ENCODE data around the gene ARHGAP40. TPM values are rescaled to one million over a fixed set of nuclear protein-coding genes. Genes with fewer than 3 reads are reported as not detected.
A peak's percentile ranks its signal among the peaks of the same experiment; 100 is the strongest.

ARHGAP40 gene
- total and polyA plus RNA-seq, 9 of the 15 experiments (the other 6 are each of a cell fraction or from before 2014, with no cell fraction given): not detected

DNA sequence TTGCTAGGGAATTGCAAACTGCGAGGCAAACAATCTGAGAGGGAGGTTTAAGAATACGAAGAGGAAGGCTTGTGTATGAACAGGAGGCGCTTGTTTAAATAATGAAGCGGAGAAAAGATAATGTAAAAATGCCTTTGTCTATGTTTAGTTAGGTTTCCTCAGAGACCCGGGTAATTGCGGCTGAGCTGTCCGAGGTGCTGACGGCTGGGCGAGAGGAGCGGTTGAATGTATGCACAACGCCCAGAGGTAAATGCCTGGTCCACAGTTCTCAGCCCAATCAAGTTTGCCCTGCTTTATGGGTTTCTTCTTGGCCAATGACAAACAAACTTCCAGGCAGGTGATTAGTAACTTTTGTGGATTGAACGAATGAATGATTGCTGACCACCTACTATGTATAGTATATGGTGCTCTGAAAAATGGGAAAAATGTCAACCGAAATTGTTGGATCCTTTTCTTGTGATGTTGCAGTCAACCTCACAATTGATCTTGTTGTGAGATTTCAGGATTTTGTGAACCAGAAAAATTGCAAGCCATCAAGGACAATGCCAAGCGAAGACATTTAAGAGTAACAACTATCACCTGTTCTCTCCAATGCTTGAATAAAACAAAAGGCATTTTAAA is 84.4 kb downstream of the ARHGAP40 start (continued):
- TF ChIP-seq, protein P1, sequence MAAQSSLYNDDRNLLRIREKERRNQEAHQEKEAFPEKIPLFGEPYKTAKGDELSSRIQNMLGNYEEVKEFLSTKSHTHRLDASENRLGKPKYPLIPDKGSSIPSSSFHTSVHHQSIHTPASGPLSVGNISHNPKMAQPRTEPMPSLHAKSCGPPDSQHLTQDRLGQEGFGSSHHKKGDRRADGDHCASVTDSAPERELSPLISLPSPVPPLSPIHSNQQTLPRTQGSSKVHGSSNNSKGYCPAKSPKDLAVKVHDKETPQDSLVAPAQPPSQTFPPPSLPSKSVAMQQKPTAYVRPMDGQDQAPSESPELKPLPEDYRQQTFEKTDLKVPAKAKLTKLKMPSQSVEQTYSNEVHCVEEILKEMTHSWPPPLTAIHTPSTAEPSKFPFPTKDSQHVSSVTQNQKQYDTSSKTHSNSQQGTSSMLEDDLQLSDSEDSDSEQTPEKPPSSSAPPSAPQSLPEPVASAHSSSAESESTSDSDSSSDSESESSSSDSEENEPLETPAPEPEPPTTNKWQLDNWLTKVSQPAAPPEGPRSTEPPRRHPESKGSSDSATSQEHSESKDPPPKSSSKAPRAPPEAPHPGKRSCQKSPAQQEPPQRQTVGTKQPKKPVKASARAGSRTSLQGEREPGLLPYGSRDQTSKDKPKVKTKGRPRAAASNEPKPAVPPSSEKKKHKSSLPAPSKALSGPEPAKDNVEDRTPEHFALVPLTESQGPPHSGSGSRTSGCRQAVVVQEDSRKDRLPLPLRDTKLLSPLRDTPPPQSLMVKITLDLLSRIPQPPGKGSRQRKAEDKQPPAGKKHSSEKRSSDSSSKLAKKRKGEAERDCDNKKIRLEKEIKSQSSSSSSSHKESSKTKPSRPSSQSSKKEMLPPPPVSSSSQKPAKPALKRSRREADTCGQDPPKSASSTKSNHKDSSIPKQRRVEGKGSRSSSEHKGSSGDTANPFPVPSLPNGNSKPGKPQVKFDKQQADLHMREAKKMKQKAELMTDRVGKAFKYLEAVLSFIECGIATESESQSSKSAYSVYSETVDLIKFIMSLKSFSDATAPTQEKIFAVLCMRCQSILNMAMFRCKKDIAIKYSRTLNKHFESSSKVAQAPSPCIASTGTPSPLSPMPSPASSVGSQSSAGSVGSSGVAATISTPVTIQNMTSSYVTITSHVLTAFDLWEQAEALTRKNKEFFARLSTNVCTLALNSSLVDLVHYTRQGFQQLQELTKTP (IDR thresholded peaks at IDR 0.05; ENCODE audit: low read depth in 1 of 2, partially characterized antibody in 2 of 2): peak in 1 of 2 experiments; percentile 93
- TF ChIP-seq ZNF778 (CRISPR knock-in tag; IDR thresholded peaks at IDR 0.05): no peak
- TF ChIP-seq, protein P2, sequence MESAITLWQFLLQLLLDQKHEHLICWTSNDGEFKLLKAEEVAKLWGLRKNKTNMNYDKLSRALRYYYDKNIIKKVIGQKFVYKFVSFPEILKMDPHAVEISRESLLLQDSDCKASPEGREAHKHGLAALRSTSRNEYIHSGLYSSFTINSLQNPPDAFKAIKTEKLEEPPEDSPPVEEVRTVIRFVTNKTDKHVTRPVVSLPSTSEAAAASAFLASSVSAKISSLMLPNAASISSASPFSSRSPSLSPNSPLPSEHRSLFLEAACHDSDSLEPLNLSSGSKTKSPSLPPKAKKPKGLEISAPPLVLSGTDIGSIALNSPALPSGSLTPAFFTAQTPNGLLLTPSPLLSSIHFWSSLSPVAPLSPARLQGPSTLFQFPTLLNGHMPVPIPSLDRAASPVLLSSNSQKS (CRISPR knock-in tag; IDR thresholded peaks at IDR 0.05): no peak
- no peak for TF ChIP-seq KAT8 (IDR thresholded peaks at IDR 0.05; ENCODE audit: low read depth)
- TF ChIP-seq TEAD1 (CRISPR knock-in tag; IDR thresholded peaks at IDR 0.05): no peak
- no peak for TF ChIP-seq JUNB (CRISPR knock-in tag; conservative IDR thresholded peaks at IDR 0.05)
- peak; percentile 71; the same call in 1 of the 2 replicates for TF ChIP-seq NCOA1 (IDR thresholded peaks at IDR 0.05; ENCODE audit: low read depth)
- TF ChIP-seq, protein P3, sequence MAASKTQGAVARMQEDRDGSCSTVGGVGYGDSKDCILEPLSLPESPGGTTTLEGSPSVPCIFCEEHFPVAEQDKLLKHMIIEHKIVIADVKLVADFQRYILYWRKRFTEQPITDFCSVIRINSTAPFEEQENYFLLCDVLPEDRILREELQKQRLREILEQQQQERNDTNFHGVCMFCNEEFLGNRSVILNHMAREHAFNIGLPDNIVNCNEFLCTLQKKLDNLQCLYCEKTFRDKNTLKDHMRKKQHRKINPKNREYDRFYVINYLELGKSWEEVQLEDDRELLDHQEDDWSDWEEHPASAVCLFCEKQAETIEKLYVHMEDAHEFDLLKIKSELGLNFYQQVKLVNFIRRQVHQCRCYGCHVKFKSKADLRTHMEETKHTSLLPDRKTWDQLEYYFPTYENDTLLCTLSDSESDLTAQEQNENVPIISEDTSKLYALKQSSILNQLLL (CRISPR knock-in tag; IDR thresholded peaks at IDR 0.05; ENCODE audit: borderline replicate concordance): no peak
- no peak for TF ChIP-seq SAFB2 (IDR thresholded peaks at IDR 0.05; ENCODE audit: borderline replicate concordance, low read depth, low read length, severe bottlenecking)
- TF ChIP-seq MAFK (IDR thresholded peaks at IDR 0.05; ENCODE audit: low read length): no peak
- TF ChIP-seq CEBPG (CRISPR knock-in tag; IDR thresholded peaks at IDR 0.05): no peak
- no peak for TF ChIP-seq CEBPG (tag; conservative IDR thresholded peaks at IDR 0.05 in 1 of 2, IDR thresholded peaks at IDR 0.05 in 1 of 2)
- TF ChIP-seq HLTF (IDR thresholded peaks at IDR 0.05): no peak
- TF ChIP-seq SLC30A9 (CRISPR knock-in tag; IDR thresholded peaks at IDR 0.05): no peak
- TF ChIP-seq HDAC2 (IDR thresholded peaks at IDR 0.05): 0 out of 2 replicates have a peak, but pooled peaks have one; percentile 52
- TF ChIP-seq HDAC3 (IDR thresholded peaks at IDR 0.05; ENCODE audit: borderline replicate concordance, partially characterized antibody): no peak
- TF ChIP-seq ZNF253 (CRISPR knock-in tag; conservative IDR thresholded peaks at IDR 0.05): no peak
- no peak for TF ChIP-seq SOX6 (IDR thresholded peaks at IDR 0.05)
- TF ChIP-seq LCOR (CRISPR knock-in tag; IDR thresholded peaks at IDR 0.05): no peak
- TF ChIP-seq XRCC5 (IDR thresholded peaks at IDR 0.05; ENCODE audit: low read depth, low read length): 0 out of 2 replicates have a peak, but pooled peaks have one; percentile 36

All from K562 (cell line).